GM12878 (cell line): ENCODE measurements around the gene TMEM217.

Experiments used
- TF ChIP-seq, protein P1 (sequence below): IDR thresholded peaks from 2 replicates; pipeline ENCODE4 v1.6.1; 2012; ENCODE audit warnings: mild to moderate bottlenecking, low read depth, low read length
- TF ChIP-seq, protein P2 (sequence below): IDR thresholded peaks from 2 replicates; pipeline ENCODE4 v1.6.1; 2012; ENCODE audit warnings: low read depth, low read length, improper control_type of control experiment

- TF ChIP-seq, protein P1, sequence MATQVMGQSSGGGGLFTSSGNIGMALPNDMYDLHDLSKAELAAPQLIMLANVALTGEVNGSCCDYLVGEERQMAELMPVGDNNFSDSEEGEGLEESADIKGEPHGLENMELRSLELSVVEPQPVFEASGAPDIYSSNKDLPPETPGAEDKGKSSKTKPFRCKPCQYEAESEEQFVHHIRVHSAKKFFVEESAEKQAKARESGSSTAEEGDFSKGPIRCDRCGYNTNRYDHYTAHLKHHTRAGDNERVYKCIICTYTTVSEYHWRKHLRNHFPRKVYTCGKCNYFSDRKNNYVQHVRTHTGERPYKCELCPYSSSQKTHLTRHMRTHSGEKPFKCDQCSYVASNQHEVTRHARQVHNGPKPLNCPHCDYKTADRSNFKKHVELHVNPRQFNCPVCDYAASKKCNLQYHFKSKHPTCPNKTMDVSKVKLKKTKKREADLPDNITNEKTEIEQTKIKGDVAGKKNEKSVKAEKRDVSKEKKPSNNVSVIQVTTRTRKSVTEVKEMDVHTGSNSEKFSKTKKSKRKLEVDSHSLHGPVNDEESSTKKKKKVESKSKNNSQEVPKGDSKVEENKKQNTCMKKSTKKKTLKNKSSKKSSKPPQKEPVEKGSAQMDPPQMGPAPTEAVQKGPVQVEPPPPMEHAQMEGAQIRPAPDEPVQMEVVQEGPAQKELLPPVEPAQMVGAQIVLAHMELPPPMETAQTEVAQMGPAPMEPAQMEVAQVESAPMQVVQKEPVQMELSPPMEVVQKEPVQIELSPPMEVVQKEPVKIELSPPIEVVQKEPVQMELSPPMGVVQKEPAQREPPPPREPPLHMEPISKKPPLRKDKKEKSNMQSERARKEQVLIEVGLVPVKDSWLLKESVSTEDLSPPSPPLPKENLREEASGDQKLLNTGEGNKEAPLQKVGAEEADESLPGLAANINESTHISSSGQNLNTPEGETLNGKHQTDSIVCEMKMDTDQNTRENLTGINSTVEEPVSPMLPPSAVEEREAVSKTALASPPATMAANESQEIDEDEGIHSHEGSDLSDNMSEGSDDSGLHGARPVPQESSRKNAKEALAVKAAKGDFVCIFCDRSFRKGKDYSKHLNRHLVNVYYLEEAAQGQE = no peak
- TF ChIP-seq, protein P2, sequence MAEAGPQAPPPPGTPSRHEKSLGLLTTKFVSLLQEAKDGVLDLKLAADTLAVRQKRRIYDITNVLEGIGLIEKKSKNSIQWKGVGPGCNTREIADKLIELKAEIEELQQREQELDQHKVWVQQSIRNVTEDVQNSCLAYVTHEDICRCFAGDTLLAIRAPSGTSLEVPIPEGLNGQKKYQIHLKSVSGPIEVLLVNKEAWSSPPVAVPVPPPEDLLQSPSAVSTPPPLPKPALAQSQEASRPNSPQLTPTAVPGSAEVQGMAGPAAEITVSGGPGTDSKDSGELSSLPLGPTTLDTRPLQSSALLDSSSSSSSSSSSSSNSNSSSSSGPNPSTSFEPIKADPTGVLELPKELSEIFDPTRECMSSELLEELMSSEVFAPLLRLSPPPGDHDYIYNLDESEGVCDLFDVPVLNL = peak; percentile 79; the same call in 1 of the 2 replicates
Measured at GRCh38 chr6:37169496-37170272, 88.3 kb downstream of the TMEM217 start, which contains the start of gene PIM1.
